HG03103 (cell line): Measurements from ENCODE around the gene A1CF.
"Not testable (repeated sequence)": the region's sequence is repeated elsewhere in the genome, so short reads cannot be mapped to it uniquely, and the experiment has no call there.

Experiments
- ATAC-seq: cut with Tn5 transposase; IDR thresholded peaks from one replicate; pipeline ENCODE4 v1.9.1; 2021; ENCODE audit warnings: low read depth; ENCODE audit not compliant: unreplicated experiment

The A1CF gene

GRCh38 chr10:50885097-50885859 is at the start of gene A1CF:
Gene A1CF (minus strand): TSS chr10:50885627. CDS start chr10:50859940, 25,687 bp downstream.
- no peak for ATAC-seq

- no peak for ATAC-seq
These were observed 46.6 kb upstream of the A1CF start for GRCh38 chr10:50931948-50932431.

- ATAC-seq, result no peak
These were observed 44.2 kb upstream of the A1CF start for GRCh38 chr10:50929670-50930069.

GRCh38 chr10:50928190-50928552 is 42.7 kb upstream of the A1CF start:
- ATAC-seq, result no peak

- ATAC-seq, result no peak
These were observed 42.2 kb upstream of the A1CF start for GRCh38 chr10:50927522-50928189.

- ATAC-seq, result not testable (repeated sequence)
These were observed 38.0 kb upstream of the A1CF start for GRCh38 chr10:50923471-50923870.

- no peak for ATAC-seq
These were observed 33.6 kb upstream of the A1CF start for GRCh38 chr10:50919010-50919409.

GRCh38 chr10:50918529-50918928 is 33.1 kb upstream of the A1CF start:
- no peak for ATAC-seq

- ATAC-seq, result no peak
These were observed 32.1 kb upstream of the A1CF start for GRCh38 chr10:50917486-50917885.

- no peak for ATAC-seq
These were observed 24.0 kb upstream of the A1CF start for GRCh38 chr10:50909334-50910014.

GRCh38 chr10:50908366-50908765 is 22.9 kb upstream of the A1CF start:
- no peak for ATAC-seq

GRCh38 chr10:50905797-50906196 is 20.4 kb upstream of the A1CF start:
- ATAC-seq, result not testable (repeated sequence)

GRCh38 chr10:50896721-50897120 is 11.3 kb upstream of the A1CF start:
- ATAC-seq, result no peak

- no peak for ATAC-seq
These were observed 8.9 kb upstream of the A1CF start for GRCh38 chr10:50894312-50894711.

- no peak for ATAC-seq
These were observed 7.0 kb upstream of the A1CF start for GRCh38 chr10:50892467-50892866.

GRCh38 chr10:50884302-50884701 is 1.1 kb downstream of the A1CF start:
- ATAC-seq, result no peak

- no peak for ATAC-seq
These were observed 1.8 kb downstream of the A1CF start for GRCh38 chr10:50883629-50884028.

- ATAC-seq, result no peak
These were observed 2.9 kb downstream of the A1CF start for GRCh38 chr10:50882540-50882983.

- ATAC-seq, result not testable (repeated sequence)
These were observed 4.4 kb downstream of the A1CF start for GRCh38 chr10:50881046-50881445.

GRCh38 chr10:50876429-50876828 is 9.0 kb downstream of the A1CF start:
- ATAC-seq, result no peak

GRCh38 chr10:50874723-50875122 is 10.7 kb downstream of the A1CF start:
- no peak for ATAC-seq
